K562 (cell line): Measurements from ENCODE around the gene IDI2. TPM values are rescaled to one million over a fixed set of nuclear protein-coding genes. Genes with fewer than 3 reads are reported as not detected.

Source experiments
- AFF4 ChIP-seq: sonication (generic); formaldehyde crosslinking; IDR thresholded peaks from 2 replicates; pipeline ENCODE4 v1.8.0; 2023; ENCODE audit warnings: mild to moderate bottlenecking, missing genetic modification reagents
- EGR1 ChIP-seq: fragments of 450-650 bp; conservative IDR thresholded peaks from 2 replicates; pipeline ENCODE4 v1.6.1; 2017; ENCODE audit warnings: mild to moderate bottlenecking
- ETV5 ChIP-seq: sonication (generic); formaldehyde crosslinking; IDR thresholded peaks from 2 replicates; pipeline ENCODE4 v1.4.0; 2020; ENCODE audit warnings: low read depth, mild to moderate bottlenecking, missing genetic modification reagents
- GABPB2 ChIP-seq: fragments of 250-450 bp; sonication (Bioruptor Pico); conservative IDR thresholded peaks from 2 replicates; pipeline ENCODE4 v1.5.1; 2021; ENCODE audit warnings: mild to moderate bottlenecking
- KLF6 ChIP-seq: fragments of 250-450 bp; sonication (Bioruptor Pico); IDR thresholded peaks from 2 replicates; pipeline ENCODE4 v1.4.0; 2020; ENCODE audit warnings: mild to moderate bottlenecking, moderate library complexity, borderline replicate concordance
- MBD1 ChIP-seq: fragments of 250-450 bp; sonication (Bioruptor Pico); IDR thresholded peaks from 2 replicates; pipeline ENCODE4 v1.8.0; 2022; ENCODE audit warnings: inconsistent platforms
- MNT ChIP-seq, 2 experiments: fragments of 450-650 bp; conservative IDR thresholded peaks; 2 replicates each; pipeline ENCODE4 v1.6.1; 2017; ENCODE audit warnings: mild to moderate bottlenecking in 2 of 2, moderate library complexity in 2 of 2
- RREB1 ChIP-seq: fragments of 250-450 bp; sonication (Bioruptor Pico); IDR thresholded peaks from 2 replicates; pipeline ENCODE4 v1.4.0; 2020
- SIRT6 ChIP-seq: IDR thresholded peaks from one replicate; pipeline ENCODE4 v1.6.1; 2012; ENCODE audit warnings: low read depth, mild to moderate bottlenecking, control low read depth, inconsistent platforms, low read length, moderate library complexity
- ZNF143 ChIP-seq: sonication (generic); formaldehyde crosslinking; IDR thresholded peaks from 2 replicates; pipeline ENCODE4 v1.9.0; 2022; ENCODE audit warnings: mild to moderate bottlenecking, missing genetic modification reagents
- polyA plus RNA-seq, 8 experiments: library from polyadenylated mRNA; depleted of rRNA in 4 of 8; stranded (reverse) in 5 of 8; unstranded in 3 of 8; fragments of >200 nt; fragmentation: Nextera tagmentation in 2 of 8; fragmentation: Illumina TruSeq in 1 of 8; extraction: Ambion mirVana in 2 of 8; extraction: Trizol in 1 of 8; gene quantifications; 2 replicates each; pipeline versions ENCODE4 v1.2.1 to v1.2.3, GENCODE V29; 2011 to 2014; ENCODE audit warnings: inconsistent platforms in 1 of 8, missing spikeins in 1 of 8
- total RNA-seq, 7 experiments: library from RNA; depleted of rRNA in 6 of 7; stranded (reverse); fragments of >200 nt in 6 of 7; fragmentation: Illumina TruSeq in 2 of 7; extraction: Trizol in 2 of 7; gene quantifications; 2 replicates each; pipeline versions ENCODE4 v1.2.1 to v1.2.3, GENCODE V29; 2011 to 2021; ENCODE audit warnings: low replicate concordance in 1 of 7

The IDI2 gene
- total and polyA plus RNA-seq, 9 of the 15 experiments (the other 6 are each of a cell fraction or from before 2014, with no cell fraction given) = not detected

GRCh38 chr10:997266-998022 is 28.2 kb downstream of the IDI2 start (continued):
- TF ChIP-seq RREB1 (CRISPR knock-in tag) = no peak
- no peak for TF ChIP-seq EGR1
- no peak for TF ChIP-seq GABPB2
- TF ChIP-seq ZNF143 (CRISPR knock-in tag) = no peak
- no peak for TF ChIP-seq KLF6 (CRISPR knock-in tag)
- no peak for TF ChIP-seq MBD1
- TF ChIP-seq AFF4 = no peak
- TF ChIP-seq MNT (conservative IDR thresholded peaks at IDR 0.05) = no peak
- no peak for TF ChIP-seq SIRT6
- TF ChIP-seq ETV5 (CRISPR knock-in tag) = no peak
- TF ChIP-seq, all 486 proteins: peak for 0
